ENCODE data around the gene RAP1GAP2.

- no peak for TF ChIP-seq REST (IDR thresholded peaks at IDR 0.05; ENCODE audit: low read depth, low read length)
- no peak for TF ChIP-seq POLR2AphosphoS5 (IDR thresholded peaks at IDR 0.05; ENCODE audit: low read depth, low read length)
- TF ChIP-seq CTCF (IDR thresholded peaks at IDR 0.05): no peak
- TF ChIP-seq EZH2phosphoT487 (IDR thresholded peaks at IDR 0.05; ENCODE audit: borderline replicate concordance, low read depth): no peak
- no peak for TF ChIP-seq EP300 (IDR thresholded peaks at IDR 0.05; ENCODE audit: borderline replicate concordance in 1 of 2, low read depth in 1 of 2, low read length in 1 of 2)
- no peak for TF ChIP-seq TAF1 (IDR thresholded peaks at IDR 0.05; ENCODE audit: borderline replicate concordance, low read depth, low read length)
- TF ChIP-seq SIN3A (IDR thresholded peaks at IDR 0.05; ENCODE audit: borderline replicate concordance, low read depth, low read length): no peak
- no peak for TF ChIP-seq NFIC (IDR thresholded peaks at IDR 0.05; ENCODE audit: borderline replicate concordance)
- no peak for TF ChIP-seq RCOR1 (IDR thresholded peaks at IDR 0.05; ENCODE audit: low read length)
- TF ChIP-seq TCF12 (IDR thresholded peaks at IDR 0.05): no peak
- no peak for TF ChIP-seq MEF2A (IDR thresholded peaks at IDR 0.05; ENCODE audit: borderline replicate concordance, low read depth)
- TF ChIP-seq USF2 (IDR thresholded peaks at IDR 0.05; ENCODE audit: borderline replicate concordance, low read depth, low read length): no peak
- no peak for TF ChIP-seq RAD21 (IDR thresholded peaks at IDR 0.05; ENCODE audit: low read length)
- no peak for TF ChIP-seq JUND (IDR thresholded peaks at IDR 0.05)
Measured at GRCh38 chr17:3033741-3034577, 237.7 kb downstream of the RAP1GAP2 start.

Data from SK-N-SH (cell line).